Ovary (tissue), 9 donors: ENCODE results near the gene RPUSD4. TPM values are rescaled to one million over a fixed set of nuclear protein-coding genes. Genes with fewer than 3 reads are reported as not detected.
"Not testable (repeated sequence)": the region's sequence is repeated elsewhere in the genome, so short reads cannot be mapped to it uniquely, and the experiment has no call there.

Experiments used
- DNase-seq, 5 donors: peaks; one replicate each; pipeline ENCODE4 v3.0.0-alpha.2; 2019 to 2020
- H3K27ac ChIP-seq, 2 donors: fragments of 200-600 bp; one replicate each; pipeline versions ENCODE4 v1.5.1 to v1.8.0; 2019 to 2022
- H3K27me3 ChIP-seq: fragments of 200-600 bp; one replicate; pipeline ENCODE4 v1.8.0; 2022
- H3K36me3 ChIP-seq: fragments of 200-600 bp; sonication (generic); one replicate; pipeline ENCODE4 v1.5.1; 2019
- H3K4me1 ChIP-seq: one replicate; pipeline ENCODE4 v1.8.1; 2013; ENCODE audit warnings: mild to moderate bottlenecking, moderate library complexity; ENCODE audit not compliant: insufficient read depth
- H3K4me3 ChIP-seq: fragments of 200-600 bp; sonication (generic); one replicate; pipeline ENCODE4 v1.5.1; 2017
- H3K9me3 ChIP-seq, 2 donors: fragments of 200-600 bp in 1 of 2; sonication (generic) in 1 of 2; one replicate each; pipeline versions ENCODE4 v1.5.1 to v1.8.1; 2013 to 2019; ENCODE audit warnings: mild to moderate bottlenecking in 1 of 2, moderate library complexity in 1 of 2
- EP300 ChIP-seq: sonication (generic); formaldehyde crosslinking; IDR thresholded peaks from one replicate; pipeline ENCODE4 v1.6.1; 2017; ENCODE audit warnings: antibody characterized with exemption
- POLR2A ChIP-seq: fragments of 450-650 bp; IDR thresholded peaks from one replicate; pipeline ENCODE4 v1.6.1; 2017; ENCODE audit warnings: antibody characterized with exemption, mild to moderate bottlenecking, moderate library complexity
- WGBS, 3 donors: extraction: QIAGEN DNeasy Blood & Tissue Kit in 1 of 3; methylation state at CpG; one replicate each; pipeline versions ENCODE4 v1.1.5 to v1.1.7; 2013 to 2017; 5-methylcytosine and 5-hydroxymethylcytosine counted together
- intact Hi-C, 4 donors: fragments of 100-400 bp; cut with DNase I; formaldehyde crosslinking; loops; one replicate each; pipeline versions ENCODE4 v1.11.0 to v1.15.1; 2022 to 2023
- polyA plus RNA-seq, 2 donors: library from polyadenylated mRNA; stranded (reverse); fragments of 200-250 nt in 1 of 2; fragments of 350-450 nt in 1 of 2; fragmentation: Illumina TruSeq in 1 of 2; extraction: RNeasy Lipid Tissue Mini Kit (QIAGEN cat#74804) in 1 of 2; gene quantifications; one replicate each; pipeline ENCODE4 v1.2.3, GENCODE V29; 2013 to 2014
- total RNA-seq, 7 donors: library from RNA; depleted of rRNA in 2 of 7; stranded (reverse); fragments of >200 nt in 2 of 7; fragmentation: NEBNext Ultra II Directional in 3 of 7; extraction: Animal tissue kit (Norgen Biotek cat#: 25700) in 3 of 7; gene quantifications; one replicate each; pipeline versions ENCODE4 v1.1.0 to v1.2.4, GENCODE V29; 2016 to 2023
- TF ChIP-seq, protein P1 (sequence below), 3 donors: fragments of 450-650 bp in 2 of 3; fragments of 200-600 bp in 1 of 3; IDR thresholded peaks; one replicate each; pipeline versions ENCODE4 v1.5.1 to v1.8.0; 2016 to 2022; ENCODE audit warnings: antibody characterized with exemption in 3 of 3, mild to moderate bottlenecking in 1 of 3
- donor health status: DM: no; HTN: no; CAD: no; lungs with moderate emphysema.
- donor health status: DM: no; HTN: no; CAD: no.
- donor health status: Bipolar disorder and iron deficiency.
- donor health status: DM: yes; HTN: yes; CAD: no.
- donor health status: DM: no; HTN: no; CAD: no.
- donor health status: DM: yes; HTN: yes; CAD: no.

RPUSD4 gene
- total and polyA plus RNA-seq, 9 donors = 18.2 to 30.3 (median 26.2) TPM

GRCh38 chr11:126256216-126256615 is 44.8 kb upstream of the RPUSD4 start:
- DNase-seq = no peak
- no peak overlapping the region for H3K27ac ChIP-seq
- WGBS, 3 donors = 89 to 95% (median 93%) methylated on average over 4 of the region's 4 CpGs
- H3K9me3 ChIP-seq = no peaks in the 10 kb centered on the region
- no peak overlapping the region for H3K4me3 ChIP-seq
- no peaks in the 10 kb centered on the region for H3K27me3 ChIP-seq
- intact Hi-C loops = no loop called here
- no peaks in the 10 kb centered on the region for H3K36me3 ChIP-seq
- H3K4me1 ChIP-seq = no peaks in the 10 kb centered on the region
- TF ChIP-seq EP300 (no peak), POLR2A (no peak)
- TF ChIP-seq, protein P1, sequence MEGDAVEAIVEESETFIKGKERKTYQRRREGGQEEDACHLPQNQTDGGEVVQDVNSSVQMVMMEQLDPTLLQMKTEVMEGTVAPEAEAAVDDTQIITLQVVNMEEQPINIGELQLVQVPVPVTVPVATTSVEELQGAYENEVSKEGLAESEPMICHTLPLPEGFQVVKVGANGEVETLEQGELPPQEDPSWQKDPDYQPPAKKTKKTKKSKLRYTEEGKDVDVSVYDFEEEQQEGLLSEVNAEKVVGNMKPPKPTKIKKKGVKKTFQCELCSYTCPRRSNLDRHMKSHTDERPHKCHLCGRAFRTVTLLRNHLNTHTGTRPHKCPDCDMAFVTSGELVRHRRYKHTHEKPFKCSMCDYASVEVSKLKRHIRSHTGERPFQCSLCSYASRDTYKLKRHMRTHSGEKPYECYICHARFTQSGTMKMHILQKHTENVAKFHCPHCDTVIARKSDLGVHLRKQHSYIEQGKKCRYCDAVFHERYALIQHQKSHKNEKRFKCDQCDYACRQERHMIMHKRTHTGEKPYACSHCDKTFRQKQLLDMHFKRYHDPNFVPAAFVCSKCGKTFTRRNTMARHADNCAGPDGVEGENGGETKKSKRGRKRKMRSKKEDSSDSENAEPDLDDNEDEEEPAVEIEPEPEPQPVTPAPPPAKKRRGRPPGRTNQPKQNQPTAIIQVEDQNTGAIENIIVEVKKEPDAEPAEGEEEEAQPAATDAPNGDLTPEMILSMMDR (IDR thresholded peaks at IDR 0.05) = no peak

DNA sequence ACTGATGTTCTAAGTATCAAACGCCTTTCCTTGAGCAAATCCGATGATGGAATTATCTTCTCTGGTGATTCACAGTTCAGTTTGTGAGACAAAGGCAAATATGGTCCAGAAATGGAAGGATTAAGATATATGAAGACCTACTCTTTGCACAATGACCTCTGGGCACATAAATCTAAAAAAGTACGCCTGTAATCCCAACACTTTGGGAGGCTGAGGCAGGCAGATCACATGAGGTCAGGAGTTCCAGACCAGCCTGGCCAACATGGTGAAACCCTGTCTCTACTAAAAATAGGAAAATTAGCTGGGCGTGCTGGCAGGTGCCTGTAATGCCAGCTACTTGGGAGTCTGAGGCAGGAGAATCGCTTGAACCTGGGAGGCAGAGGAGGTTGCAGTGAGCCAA is 44.1 kb upstream of the RPUSD4 start:
- 90 to 91% (median 91%) methylated on average over 5 of the region's 5 CpGs for WGBS, 3 donors

GRCh38 chr11:126254819-126255218 is 43.4 kb upstream of the RPUSD4 start:
- H3K36me3 ChIP-seq = no peaks in the 10 kb centered on the region

More for the DNA sequence above, 44.1 kb upstream of the RPUSD4 start:
- intact Hi-C loops, H3K4me1 ChIP-seq, H3K27ac ChIP-seq, DNase-seq, H3K27me3 ChIP-seq, H3K9me3 ChIP-seq, H3K4me3 ChIP-seq, H3K36me3 ChIP-seq: not testable (repeated sequence)

DNA sequence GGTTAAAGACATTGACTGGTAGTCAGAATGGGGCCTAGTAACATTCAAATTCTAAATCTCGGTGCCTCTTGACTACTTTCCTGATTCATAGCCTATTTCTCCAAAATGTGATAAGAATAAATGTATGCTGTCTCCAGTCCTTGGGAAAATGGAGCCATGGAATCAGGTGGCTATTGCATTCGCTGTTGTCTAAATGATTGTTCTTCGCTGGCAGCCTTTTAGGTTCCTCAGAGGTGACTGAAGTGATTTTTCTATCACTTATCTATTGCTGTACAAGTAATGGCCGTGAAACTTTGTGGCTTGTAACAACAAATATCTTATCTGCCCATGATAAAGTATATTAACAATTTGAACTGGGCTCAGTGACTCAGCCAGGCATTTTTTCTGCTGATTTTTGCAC is 41.8 kb upstream of the RPUSD4 start:
- no peak for TF ChIP-seq EP300
- no peaks in the 10 kb centered on the region for H3K9me3 ChIP-seq
- no peaks in the 10 kb centered on the region for H3K4me1 ChIP-seq
- no peaks in the 10 kb centered on the region for H3K36me3 ChIP-seq
- H3K4me3 ChIP-seq = no peak overlapping the region
- intact Hi-C loops = no loop called here
- no peak for DNase-seq
- no peaks in the 10 kb centered on the region for H3K27me3 ChIP-seq
- WGBS, 3 donors = 81 to 83% (median 82%) methylated on average over 4 of the region's 4 CpGs
- H3K27ac ChIP-seq = no peak overlapping the region

More at GRCh38 chr11:126254819-126255218, 43.4 kb upstream of the RPUSD4 start:
- intact Hi-C loops = no loop called here
- Histone ChIP-seq H3K27me3 (no peaks in the 10 kb centered on the region), H3K9me3 (no peaks in the 10 kb centered on the region), H3K27ac (no peak overlapping the region), H3K4me3 (no peak overlapping the region), H3K4me1 (no peaks in the 10 kb centered on the region)
- 55 to 70% (median 64%) methylated on average over 1 of the region's 1 CpG for WGBS, 3 donors
- TF ChIP-seq, protein P1 (IDR thresholded peaks at IDR 0.05) = no peak
- no peak for TF ChIP-seq POLR2A
- TF ChIP-seq EP300 = no peak
- no peak for DNase-seq

- H3K4me3 ChIP-seq = no peak overlapping the region
- 12 to 43% (median 14%) methylated on average over 2 of the region's 2 CpGs for WGBS, 3 donors
- no peak for TF ChIP-seq EP300
- TF ChIP-seq, protein P1 (IDR thresholded peaks at IDR 0.05) = no peak
- no peak for TF ChIP-seq POLR2A
- H3K27me3 ChIP-seq = no peaks in the 10 kb centered on the region
- H3K36me3 ChIP-seq = no peaks in the 10 kb centered on the region
- peaks cover 2% of the 10 kb centered on the region for H3K4me1 ChIP-seq
- H3K9me3 ChIP-seq = no peaks in the 10 kb centered on the region
- intact Hi-C loops = no loop called here
- H3K27ac ChIP-seq = no peak overlapping the region
- DNase-seq = no peak
Measured at GRCh38 chr11:126246636-126247035, 35.2 kb upstream of the RPUSD4 start.
